ENCODE measurements around the gene EGLN3. TPM values are rescaled to one million over a fixed set of nuclear protein-coding genes. Genes with fewer than 3 reads are reported as not detected.

Gene EGLN3
- total and polyA plus RNA-seq, 8 donors, result 13.9 to 71.2 (median 26.6) TPM

DNA sequence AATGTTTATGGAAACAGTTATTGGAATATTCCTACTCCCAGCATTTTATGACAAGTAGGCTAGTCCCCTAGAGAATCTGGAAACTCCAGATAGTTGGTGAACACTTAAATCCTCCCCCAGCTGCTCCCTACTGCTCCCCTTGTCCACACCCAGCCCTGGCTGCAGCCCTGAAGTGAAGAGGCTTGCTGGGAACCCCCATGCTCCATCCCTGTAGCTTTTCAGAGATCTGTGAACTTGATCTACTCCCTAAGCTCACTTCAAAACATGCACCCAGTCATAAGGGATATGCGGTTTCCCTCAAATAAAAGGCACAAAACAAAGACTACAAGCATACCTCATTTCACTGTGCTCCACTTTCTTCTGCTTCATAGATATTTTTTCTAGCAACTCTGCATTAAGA is 33.2 kb downstream of the EGLN3 start:
- Histone ChIP-seq H3K36me3 (peaks cover 0 to 14% (median 3%) of the 10 kb centered on the region in 4 donors), H3K4me1 (peaks cover 13 to 22% (median 20%) of the 10 kb centered on the region in 4 donors), H3K27ac (peak overlapping the region; percentile 38 to 69 (median 41)), H3K9me3 (no peaks in the 10 kb centered on the region), H3K27me3 (no peaks in the 10 kb centered on the region), H3K4me3 (no peak overlapping the region)
- no peak for TF ChIP-seq POLR2A (IDR thresholded peaks at IDR 0.05)
- no peak for TF ChIP-seq POLR2AphosphoS5 (IDR thresholded peaks at IDR 0.05)
- TF ChIP-seq EP300 (IDR thresholded peaks at IDR 0.05), result no peak
- TF ChIP-seq CTCF (IDR thresholded peaks at IDR 0.05), result no peak
- 72 to 92% (median 76%) methylated on average over 1 of the region's 1 CpG for WGBS, 5 donors
- intact Hi-C loops (cut with DNase I; ENCODE audit: low total_unique reads), result no loop called here
- DNase-seq, result no peak

GRCh38 chr14:33916663-33917565 is 34.0 kb downstream of the EGLN3 start:
- 25 to 32% (median 31%) methylated on average over 5 of the region's 5 CpGs for WGBS, 5 donors
- peaks cover 0 to 6% (median 0%) of the 10 kb centered on the region in 4 donors for H3K36me3 ChIP-seq
- H3K9me3 ChIP-seq, result no peaks in the 10 kb centered on the region
- H3K27me3 ChIP-seq, result no peaks in the 10 kb centered on the region
- H3K4me1 ChIP-seq, result peaks cover 13 to 22% (median 20%) of the 10 kb centered on the region in 4 donors
- no peak for TF ChIP-seq POLR2A (IDR thresholded peaks at IDR 0.05)
- TF ChIP-seq EP300 (IDR thresholded peaks at IDR 0.05), result no peak
- TF ChIP-seq POLR2AphosphoS5 (IDR thresholded peaks at IDR 0.05), result peak in 2 of 3 donors; percentile 42 to 71
- DNase-seq, result peak in 1 of 2 donors; percentile 45
- intact Hi-C loops (cut with DNase I; ENCODE audit: low total_unique reads), result no loop called here
- H3K4me3 ChIP-seq, result no peak overlapping the region
- H3K27ac ChIP-seq, result peak overlapping the region; percentile 38 to 69 (median 50)

DNA sequence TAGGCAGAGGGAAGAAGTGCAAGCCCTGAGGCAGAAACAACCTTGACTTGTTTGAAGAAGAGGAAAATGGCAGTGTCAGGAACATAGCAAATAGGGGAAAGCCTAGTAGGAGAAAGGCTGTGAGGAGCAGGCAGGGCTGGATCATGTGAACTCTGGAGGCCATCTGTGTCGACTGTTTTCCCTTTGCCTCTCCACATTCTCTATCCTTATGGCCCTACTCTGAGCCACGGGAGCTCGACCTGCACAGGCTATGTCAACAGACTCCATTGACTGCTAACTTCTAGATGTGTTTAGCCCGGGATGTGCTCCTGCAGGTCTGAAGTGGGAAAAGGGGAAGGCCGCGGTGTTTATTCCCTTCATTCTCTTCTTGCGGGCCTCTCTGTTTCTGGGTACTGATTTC is 35.2 kb downstream of the EGLN3 start:
- Histone ChIP-seq H3K4me1 (peaks cover 13 to 22% (median 20%) of the 10 kb centered on the region in 4 donors), H3K36me3 (no peaks in the 10 kb centered on the region), H3K27ac (no peak overlapping the region), H3K27me3 (no peaks in the 10 kb centered on the region), H3K9me3 (no peaks in the 10 kb centered on the region), H3K4me3 (no peak overlapping the region)
- intact Hi-C loops (cut with DNase I; ENCODE audit: low total_unique reads), result no loop called here
- WGBS, 5 donors, result 83 to 94% (median 89%) methylated on average over 7 of the region's 7 CpGs
- TF ChIP-seq POLR2AphosphoS5 (IDR thresholded peaks at IDR 0.05), result no peak
- no peak for TF ChIP-seq EP300 (IDR thresholded peaks at IDR 0.05)
- TF ChIP-seq POLR2A (IDR thresholded peaks at IDR 0.05), result no peak
- TF ChIP-seq CTCF (IDR thresholded peaks at IDR 0.05), result no peak
- DNase-seq, result no peak

- no peaks in the 10 kb centered on the region for H3K27me3 ChIP-seq
- H3K36me3 ChIP-seq, result no peaks in the 10 kb centered on the region
- peaks cover 13 to 22% (median 20%) of the 10 kb centered on the region in 4 donors for H3K4me1 ChIP-seq
- H3K9me3 ChIP-seq, result no peaks in the 10 kb centered on the region
- peak in 1 of 7 experiments; percentile 9 for TF ChIP-seq CTCF (IDR thresholded peaks at IDR 0.05)
- peak in 2 of 3 donors; percentile 46 to 65 for TF ChIP-seq POLR2AphosphoS5 (IDR thresholded peaks at IDR 0.05)
- no peak for TF ChIP-seq POLR2A (IDR thresholded peaks at IDR 0.05)
- DNase-seq, result peak; percentile 33 to 74
- intact Hi-C loops (cut with DNase I; ENCODE audit: low total_unique reads), result no loop called here
- 45 to 76% (median 59%) methylated on average over 4 to 5 of the region's 5 CpGs for WGBS, 5 donors
- H3K27ac ChIP-seq, result peak overlapping the region in 1 of 5 donors; percentile 24
- H3K4me3 ChIP-seq, result no peak overlapping the region
Measured at GRCh38 chr14:33914676-33915516, 36.0 kb downstream of the EGLN3 start.
